ENCODE data around the gene DGKA.
A peak's percentile ranks its signal among the peaks of the same experiment; 100 is the strongest.

DGKA gene

GRCh38 chr12:55942055-55942454, 11.1 kb downstream of the DGKA start:
- TF ChIP-seq CTCF (IDR thresholded peaks at IDR 0.05): no peak

- no peak for TF ChIP-seq CTCF (IDR thresholded peaks at IDR 0.05)
Measured at GRCh38 chr12:55942577-55943136, 11.7 kb downstream of the DGKA start.

GRCh38 chr12:55946553-55946952, 15.6 kb downstream of the DGKA start:
- TF ChIP-seq CTCF (IDR thresholded peaks at IDR 0.05): no peak

GRCh38 chr12:55955344-55955743, 24.4 kb downstream of the DGKA start:
- TF ChIP-seq CTCF (IDR thresholded peaks at IDR 0.05): no peak

- peak; percentile 34; the same call in 1 of the 2 replicates for TF ChIP-seq CTCF (IDR thresholded peaks at IDR 0.05)
Measured at GRCh38 chr12:55955800-55956508, 25.0 kb downstream of the DGKA start.

- no peak for TF ChIP-seq CTCF (IDR thresholded peaks at IDR 0.05)
Measured at GRCh38 chr12:55957106-55957859, 26.3 kb downstream of the DGKA start.

GRCh38 chr12:55963760-55964159, 32.8 kb downstream of the DGKA start:
- TF ChIP-seq CTCF (IDR thresholded peaks at IDR 0.05): no peak

All from LNCAP (cell line).